IMR-90 (cell line): ENCODE results near the gene ZYG11A. TPM values are rescaled to one million over a fixed set of nuclear protein-coding genes. Genes with fewer than 3 reads are reported as not detected.
A peak's percentile ranks its signal among the peaks of the same experiment; 100 is the strongest.

ENCODE experiments used
- ATAC-seq: fragments of 200-7000 bp; cut with Tn5 transposase; 2 replicates; pipeline ENCODE4 v1.9.1; 2020; ENCODE audit warnings: low read depth, mild to moderate bottlenecking, moderate library complexity
- BruUV-seq: library from RNA; stranded (reverse); fragments of 400-500 nt; replicated peaks from 2 replicates; lab custom pipeline; 2021; lab: Mats Ljungman, UMichigan
- CTCF ChIA-PET: fragments of 300-600 bp; formaldehyde crosslinking; extraction: SDS; loops from one replicate; lab custom pipeline; 2021; ENCODE audit warnings: antibody characterized with exemption; lab: Yijun Ruan, JAX
- POLR2A ChIA-PET: fragments of 300-600 bp; sonication (Branson Sonifier 250); formaldehyde crosslinking; loops from one replicate; lab custom pipeline; 2022; ENCODE audit warnings: antibody characterized with exemption; ENCODE audit not compliant: unreplicated experiment; lab: Charles Lee
- DNase-seq: peaks from one replicate; pipeline ENCODE4 v3.0.0; 2013
- H2AFZ ChIP-seq: replicated peaks from 2 replicates; pipeline ENCODE3; 2013; ENCODE audit warnings: low read length, mild to moderate bottlenecking; ENCODE audit not compliant: poor library complexity
- H2AK5ac ChIP-seq: 2 replicates; pipeline ENCODE4 v1.6.1; 2013; ENCODE audit warnings: low read depth, low read length, inconsistent platforms
- H2AK9ac ChIP-seq: replicated peaks from 2 replicates; pipeline ENCODE3; 2013; ENCODE audit warnings: mild to moderate bottlenecking, low read depth, low read length, moderate library complexity; ENCODE audit not compliant: poor library complexity
- H2BK120ac ChIP-seq: 2 replicates; pipeline ENCODE4 v1.6.1; 2013; ENCODE audit warnings: low read depth, low read length, inconsistent platforms
- H2BK15ac ChIP-seq: 3 replicates; pipeline ENCODE4 v1.6.1; 2013; ENCODE audit warnings: low read depth, low read length, inconsistent platforms
- H2BK20ac ChIP-seq: 2 replicates; pipeline ENCODE4 v1.6.1; 2013; ENCODE audit warnings: low read depth, mild to moderate bottlenecking, inconsistent platforms, low read length, moderate library complexity
- H2BK5ac ChIP-seq: 2 replicates; pipeline ENCODE4 v1.6.1; 2013; ENCODE audit warnings: mild to moderate bottlenecking, low read depth, low read length, inconsistent platforms; ENCODE audit not compliant: poor library complexity, severe bottlenecking
- H3K14ac ChIP-seq: replicated peaks from 2 replicates; pipeline ENCODE4 v1.6.1; 2013; ENCODE audit warnings: low read depth, low read length, inconsistent platforms
- H3K18ac ChIP-seq: 2 replicates; pipeline ENCODE4 v1.6.1; 2013; ENCODE audit warnings: low read depth, low read length, control low read depth
- H3K23ac ChIP-seq: 2 replicates; pipeline ENCODE4 v1.6.1; 2013; ENCODE audit warnings: low read depth, low read length, inconsistent platforms
- H3K27ac ChIP-seq: 2 replicates; pipeline ENCODE4 v1.5.1; 2013; ENCODE audit warnings: mild to moderate bottlenecking, control low read depth, low read length; ENCODE audit not compliant: insufficient read depth
- H3K27me3 ChIP-seq: 2 replicates; pipeline ENCODE4 v1.6.1; 2013; ENCODE audit warnings: low read length; ENCODE audit not compliant: control insufficient read depth, insufficient read depth
- H3K36me3 ChIP-seq: 2 replicates; pipeline ENCODE4 v1.6.1; 2013; ENCODE audit warnings: low read length, mixed read lengths; ENCODE audit not compliant: control insufficient read depth, insufficient read depth
- H3K4ac ChIP-seq: 2 replicates; pipeline ENCODE4 v1.6.1; 2013; ENCODE audit warnings: low read depth, low read length, inconsistent platforms
- H3K4me1 ChIP-seq: 2 replicates; pipeline ENCODE4 v1.6.1; 2013; ENCODE audit warnings: low read length, mixed read lengths; ENCODE audit not compliant: control insufficient read depth, insufficient read depth
- H3K4me2 ChIP-seq: 2 replicates; pipeline ENCODE4 v1.6.1; 2013; ENCODE audit warnings: low read depth, mild to moderate bottlenecking, control low read depth, low read length, moderate library complexity
- H3K4me3 ChIP-seq: 2 replicates; pipeline ENCODE4 v1.5.1; 2013; ENCODE audit warnings: low read depth, mild to moderate bottlenecking, control low read depth, low read length, moderate library complexity; ENCODE audit not compliant: insufficient read depth
- H3K56ac ChIP-seq: 2 replicates; pipeline ENCODE4 v1.6.1; 2013; ENCODE audit warnings: low read length, inconsistent platforms; ENCODE audit not compliant: insufficient read depth; ENCODE audit errors: extremely low read depth
- H3K79me1 ChIP-seq, 2 experiments: 2 replicates each; pipeline ENCODE4 v1.6.1; 2013; ENCODE audit warnings: low read length in 2 of 2, inconsistent platforms in 1 of 2, low read depth in 1 of 2
- H3K9ac ChIP-seq: 2 replicates; pipeline ENCODE4 v1.6.1; 2013; ENCODE audit warnings: low read depth, low read length, control low read depth
- H3K9me1 ChIP-seq: 2 replicates; pipeline ENCODE4 v1.6.1; 2013; ENCODE audit warnings: low read length, inconsistent platforms; ENCODE audit not compliant: insufficient read depth
- H3K9me3 ChIP-seq: 2 replicates; pipeline ENCODE4 v1.6.1; 2013; ENCODE audit warnings: low read length; ENCODE audit not compliant: control insufficient read depth, insufficient read depth
- H4K20me1 ChIP-seq: 2 replicates; pipeline ENCODE4 v1.6.1; 2013; ENCODE audit warnings: low read length, inconsistent platforms; ENCODE audit not compliant: insufficient read depth
- H4K5ac ChIP-seq: 2 replicates; pipeline ENCODE4 v1.6.1; 2013; ENCODE audit warnings: mild to moderate bottlenecking, low read depth, low read length, control low read depth
- H4K8ac ChIP-seq, 2 experiments: 2 replicates each; pipeline ENCODE4 v1.6.1; 2013; ENCODE audit warnings: low read depth in 2 of 2, low read length in 2 of 2, control low read depth in 1 of 2, inconsistent platforms in 1 of 2
- H4K91ac ChIP-seq: 2 replicates; pipeline ENCODE4 v1.6.1; 2013; ENCODE audit warnings: low read depth, low read length, inconsistent platforms; ENCODE audit not compliant: insufficient read depth
- CEBPB ChIP-seq: IDR thresholded peaks from 2 replicates; pipeline ENCODE4 v1.6.1; 2012; ENCODE audit warnings: low read depth, low read length, improper control_type of control experiment
- CHD1 ChIP-seq: IDR thresholded peaks from 2 replicates; pipeline ENCODE4 v1.6.1; 2012; ENCODE audit warnings: low read depth, low read length, improper control_type of control experiment
- FOS ChIP-seq: fragments of 150-350 bp; IDR thresholded peaks from 2 replicates; pipeline ENCODE4 v1.6.1; 2016; ENCODE audit warnings: low read depth, low read length
- MAFK ChIP-seq: IDR thresholded peaks from 2 replicates; pipeline ENCODE4 v1.6.1; 2012; ENCODE audit warnings: low read depth, low read length, improper control_type of control experiment
- MAZ ChIP-seq: IDR thresholded peaks from 2 replicates; pipeline ENCODE4 v1.6.1; 2012; ENCODE audit warnings: low read depth, mild to moderate bottlenecking, low read length, improper control_type of control experiment, moderate library complexity, borderline replicate concordance
- MXI1 ChIP-seq: IDR thresholded peaks from 2 replicates; pipeline ENCODE4 v1.6.1; 2012; ENCODE audit warnings: low read depth, mild to moderate bottlenecking, low read length, moderate library complexity, borderline replicate concordance
- NFE2L2 ChIP-seq: fragments of 150-350 bp; IDR thresholded peaks from 2 replicates; pipeline ENCODE4 v1.6.1; 2016; ENCODE audit warnings: low read depth, mild to moderate bottlenecking, low read length
- POLR2A ChIP-seq: IDR thresholded peaks from 2 replicates; pipeline ENCODE4 v1.6.1; 2012; ENCODE audit warnings: mild to moderate bottlenecking, low read depth, low read length
- RAD21 ChIP-seq: IDR thresholded peaks from 2 replicates; pipeline ENCODE4 v1.6.1; 2012; ENCODE audit warnings: low read length, improper control_type of control experiment
- RCOR1 ChIP-seq: IDR thresholded peaks from 2 replicates; pipeline ENCODE4 v1.6.1; 2012; ENCODE audit warnings: mild to moderate bottlenecking, low read length, improper control_type of control experiment; ENCODE audit not compliant: insufficient replicate concordance
- RFX5 ChIP-seq: IDR thresholded peaks from 2 replicates; pipeline ENCODE4 v1.8.0; 2012; ENCODE audit warnings: low read depth, mild to moderate bottlenecking, low read length, moderate library complexity
- SMC3 ChIP-seq: fragments of 150-350 bp; IDR thresholded peaks from 2 replicates; pipeline ENCODE4 v1.6.1; 2016; ENCODE audit warnings: low read depth, mild to moderate bottlenecking, antibody characterized with exemption, low read length, moderate library complexity
- WGBS, 2 experiments: methylation state at CpG; one replicate each; pipeline versions ENCODE4 v1.1.5 to v1.1.7; 2013; ENCODE audit warnings: missing lambda C conversion rate in 2 of 2; ENCODE audit not compliant: insufficient read length in 1 of 2; ENCODE audit errors: extremely low coverage in 2 of 2; 5-methylcytosine and 5-hydroxymethylcytosine counted together
- dilution Hi-C: fragments of 300-500 bp; cut with HindIII; formaldehyde crosslinking; loops from one replicate; pipeline ENCODE4 v1.14.3; 2018; ENCODE audit warnings: low sequenced_read_pairs; ENCODE audit not compliant: unreplicated experiment
- in situ Hi-C: fragments of 300-500 bp; cut with MboI; formaldehyde crosslinking; loops from 3 replicates; pipeline ENCODE4 v1.14.3; 2019; ENCODE audit warnings: low sequenced_read_pairs, inconsistent platforms, mixed read lengths
- intact Hi-C: fragments of 100-400 bp; cut with micrococcal nuclease; formaldehyde crosslinking; loops from 2 replicates; pipeline ENCODE4 v1.10.0; 2022
- polyA plus RNA-seq, 3 experiments: library from polyadenylated mRNA; depleted of rRNA; stranded (reverse); fragments of >200 nt; gene quantifications; 2 replicates each; pipeline ENCODE4 v1.2.3, GENCODE V29; 2012; ENCODE audit warnings: low replicate concordance in 1 of 3
- total RNA-seq: library from RNA; depleted of rRNA; stranded (reverse); fragments of >200 nt; gene quantifications from 2 replicates; pipeline ENCODE4 v1.2.3, GENCODE V29; 2012
- TF ChIP-seq, protein P1 (sequence below): fragments of 150-350 bp; IDR thresholded peaks from 2 replicates; pipeline ENCODE4 v1.6.1; 2016; ENCODE audit warnings: low read depth, mild to moderate bottlenecking, low read length, moderate library complexity, borderline replicate concordance
- TF ChIP-seq, protein P2 (sequence below): conservative IDR thresholded peaks from 2 replicates; pipeline ENCODE4 v1.5.1; 2012; ENCODE audit warnings: mild to moderate bottlenecking, low read depth, low read length, improper control_type of control experiment
- TF ChIP-seq, protein P3 (sequence below): fragments of 150-350 bp; IDR thresholded peaks from 2 replicates; pipeline ENCODE4 v1.6.1; 2017; ENCODE audit warnings: mild to moderate bottlenecking, antibody characterized with exemption, low read length, low read depth

Gene ZYG11A
- total and polyA plus RNA-seq, 2 of the 4 experiments (the other 2 are of a cell fraction) = 0.63 to 2.0 TPM

DNA sequence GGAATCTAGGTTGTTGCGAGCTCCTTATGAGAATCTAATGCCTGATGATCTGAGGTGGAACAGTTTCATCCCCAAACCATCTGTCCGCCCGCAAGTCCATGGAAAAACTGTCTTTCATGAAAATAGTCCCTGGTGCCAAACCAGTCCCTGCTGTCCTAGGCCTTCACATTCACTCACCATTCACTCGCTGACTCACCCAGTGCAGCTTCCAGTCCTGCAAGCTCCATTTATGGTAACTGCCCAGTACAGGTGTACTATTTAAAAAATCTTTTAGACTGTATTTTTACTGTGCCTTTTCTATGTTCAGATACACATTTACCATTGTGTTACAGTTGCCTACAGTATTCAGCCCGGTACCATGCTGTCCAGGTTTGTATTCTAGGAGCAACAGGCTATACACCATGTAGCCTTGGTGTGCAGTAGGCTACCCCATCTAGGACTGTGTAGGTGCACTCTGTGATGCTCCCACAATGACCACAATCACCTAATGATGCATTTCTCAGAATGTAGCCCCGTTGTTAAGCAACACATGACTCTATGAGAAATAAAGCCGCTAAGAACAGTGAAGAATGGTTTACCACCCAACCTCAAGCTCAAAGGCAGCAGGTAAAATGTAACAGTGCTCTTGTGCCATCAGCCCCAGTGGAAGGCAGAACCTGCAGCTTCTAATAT is 76.6 kb downstream of the ZYG11A start:
- no peak overlapping the region for H3K4me2 ChIP-seq
- WGBS, 2 experiments = no CpG with 5 or more reads among the region's 7 CpGs
- H3K27ac ChIP-seq = no peak overlapping the region
- H3K36me3 ChIP-seq = no peaks in the 10 kb centered on the region
- no peak overlapping the region for H4K8ac ChIP-seq
- ATAC-seq (no peak), DNase-seq (no peak)
- no peak overlapping the region for H2AK5ac ChIP-seq
- no peak overlapping the region for H3K9ac ChIP-seq
- no peaks in the 10 kb centered on the region for H3K27me3 ChIP-seq
- no peak overlapping the region for H3K4me3 ChIP-seq
- BruUV-seq = no TSS peak
- no peak overlapping the region for H2BK5ac ChIP-seq
- TF ChIP-seq NFE2L2 (no peak), MAFK (no peak), RCOR1 (no peak), RAD21 (no peak), FOS (no peak), MAZ (no peak), POLR2A (no peak), CEBPB (no peak), SMC3 (no peak), MXI1 (no peak), RFX5 (no peak), CHD1 (no peak)
- TF ChIP-seq, protein P1, sequence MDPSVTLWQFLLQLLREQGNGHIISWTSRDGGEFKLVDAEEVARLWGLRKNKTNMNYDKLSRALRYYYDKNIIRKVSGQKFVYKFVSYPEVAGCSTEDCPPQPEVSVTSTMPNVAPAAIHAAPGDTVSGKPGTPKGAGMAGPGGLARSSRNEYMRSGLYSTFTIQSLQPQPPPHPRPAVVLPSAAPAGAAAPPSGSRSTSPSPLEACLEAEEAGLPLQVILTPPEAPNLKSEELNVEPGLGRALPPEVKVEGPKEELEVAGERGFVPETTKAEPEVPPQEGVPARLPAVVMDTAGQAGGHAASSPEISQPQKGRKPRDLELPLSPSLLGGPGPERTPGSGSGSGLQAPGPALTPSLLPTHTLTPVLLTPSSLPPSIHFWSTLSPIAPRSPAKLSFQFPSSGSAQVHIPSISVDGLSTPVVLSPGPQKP = no peak
- TF ChIP-seq, protein P2, sequence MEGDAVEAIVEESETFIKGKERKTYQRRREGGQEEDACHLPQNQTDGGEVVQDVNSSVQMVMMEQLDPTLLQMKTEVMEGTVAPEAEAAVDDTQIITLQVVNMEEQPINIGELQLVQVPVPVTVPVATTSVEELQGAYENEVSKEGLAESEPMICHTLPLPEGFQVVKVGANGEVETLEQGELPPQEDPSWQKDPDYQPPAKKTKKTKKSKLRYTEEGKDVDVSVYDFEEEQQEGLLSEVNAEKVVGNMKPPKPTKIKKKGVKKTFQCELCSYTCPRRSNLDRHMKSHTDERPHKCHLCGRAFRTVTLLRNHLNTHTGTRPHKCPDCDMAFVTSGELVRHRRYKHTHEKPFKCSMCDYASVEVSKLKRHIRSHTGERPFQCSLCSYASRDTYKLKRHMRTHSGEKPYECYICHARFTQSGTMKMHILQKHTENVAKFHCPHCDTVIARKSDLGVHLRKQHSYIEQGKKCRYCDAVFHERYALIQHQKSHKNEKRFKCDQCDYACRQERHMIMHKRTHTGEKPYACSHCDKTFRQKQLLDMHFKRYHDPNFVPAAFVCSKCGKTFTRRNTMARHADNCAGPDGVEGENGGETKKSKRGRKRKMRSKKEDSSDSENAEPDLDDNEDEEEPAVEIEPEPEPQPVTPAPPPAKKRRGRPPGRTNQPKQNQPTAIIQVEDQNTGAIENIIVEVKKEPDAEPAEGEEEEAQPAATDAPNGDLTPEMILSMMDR = no peak
- TF ChIP-seq, protein P3, sequence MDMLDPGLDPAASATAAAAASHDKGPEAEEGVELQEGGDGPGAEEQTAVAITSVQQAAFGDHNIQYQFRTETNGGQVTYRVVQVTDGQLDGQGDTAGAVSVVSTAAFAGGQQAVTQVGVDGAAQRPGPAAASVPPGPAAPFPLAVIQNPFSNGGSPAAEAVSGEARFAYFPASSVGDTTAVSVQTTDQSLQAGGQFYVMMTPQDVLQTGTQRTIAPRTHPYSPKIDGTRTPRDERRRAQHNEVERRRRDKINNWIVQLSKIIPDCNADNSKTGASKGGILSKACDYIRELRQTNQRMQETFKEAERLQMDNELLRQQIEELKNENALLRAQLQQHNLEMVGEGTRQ = no peak
- CTCF ChIA-PET = interaction anchor here (1.5 kb wide), 1 partner anchor 14 kb away, joined by 5 read pairs; no protein-coding TSS in a partner anchor
- H3K9me3 ChIP-seq = no peaks in the 10 kb centered on the region
- H3K4ac ChIP-seq = no peak overlapping the region
- H3K4me1 ChIP-seq = peaks cover 1% of the 10 kb centered on the region; the same call in 1 of the 2 replicates
- peaks cover 4 to 5% of the 10 kb centered on the region in 2 experiments; a peak in 2 of 4 replicates for H3K79me1 ChIP-seq
- H4K91ac ChIP-seq = no peak overlapping the region
- H2BK15ac ChIP-seq = no peak overlapping the region
- dilution Hi-C loops = no loop called here
- no peak overlapping the region for H2AFZ ChIP-seq
- H3K18ac ChIP-seq = no peak overlapping the region
- H3K9me1 ChIP-seq = peaks cover under 1% of the 10 kb centered on the region
- H3K56ac ChIP-seq = no peak overlapping the region
- 0 out of 2 replicates have a peak overlapping the region, but pooled peaks have one; percentile 10 for H3K23ac ChIP-seq
- no peaks in the 10 kb centered on the region for H4K20me1 ChIP-seq
- H2AK9ac ChIP-seq = no peak overlapping the region
- POLR2A ChIA-PET = no interaction called here
- no peak overlapping the region for H2BK120ac ChIP-seq
- in situ Hi-C loops = no loop called here
- H2BK20ac ChIP-seq = no peak overlapping the region
- no peak overlapping the region for H3K14ac ChIP-seq
- intact Hi-C loops = no loop called here
- H4K5ac ChIP-seq = no peak overlapping the region
